Chondrocyte (in vitro differentiated cells): ENCODE data around the gene FTL. TPM values are rescaled to one million over a fixed set of nuclear protein-coding genes. Genes with fewer than 3 reads are reported as not detected.
A peak's percentile ranks its signal among the peaks of the same experiment; 100 is the strongest.

Experiments
- DNase-seq: peaks from one replicate; pipeline ENCODE4 v3.0.0; 2021; ENCODE audit warnings: mixed read lengths, low spot score
- H3K27ac Mint-ChIP-seq: one replicate; pipeline ENCODE4 v1.8.0; 2021; ENCODE audit warnings: mild to moderate bottlenecking, moderate library complexity, mixed read lengths; ENCODE audit not compliant: unreplicated experiment
- H3K27me3 Mint-ChIP-seq: 2 replicates; pipeline ENCODE4 v1.8.0; 2021; ENCODE audit warnings: low read depth, mixed read lengths
- H3K36me3 Mint-ChIP-seq: 2 replicates; pipeline ENCODE4 v1.8.0; 2021; ENCODE audit warnings: low read depth, mixed read lengths
- H3K4me1 Mint-ChIP-seq: 2 replicates; pipeline ENCODE4 v1.8.0; 2021; ENCODE audit warnings: low read depth, mild to moderate bottlenecking, mixed read lengths
- H3K4me3 Mint-ChIP-seq: one replicate; pipeline ENCODE4 v1.8.0; 2021; ENCODE audit warnings: mild to moderate bottlenecking, moderate library complexity, mixed read lengths; ENCODE audit not compliant: unreplicated experiment
- H3K9me3 Mint-ChIP-seq: 2 replicates; pipeline ENCODE4 v1.8.0; 2021; ENCODE audit warnings: low read depth, mixed read lengths
- total RNA-seq: library from RNA; stranded (reverse); gene quantifications from 3 replicates; pipeline ENCODE4 v1.2.1, GENCODE V29; 2021
- TF ChIP-seq, protein P1 (sequence below): fragments of 200-600 bp; sonication (generic); IDR thresholded peaks from 2 replicates; pipeline ENCODE4 v1.5.0; 2021; ENCODE audit warnings: antibody characterized with exemption, mild to moderate bottlenecking, moderate library complexity

FTL gene
- total RNA-seq, 1 donor from 2014 or later: 1,722 TPM

GRCh38 chr19:48970923-48971395, 5.8 kb downstream of the FTL start:
- peaks cover 18% of the 10 kb centered on the region for H3K36me3 Mint-ChIP-seq
- TF ChIP-seq, protein P1, sequence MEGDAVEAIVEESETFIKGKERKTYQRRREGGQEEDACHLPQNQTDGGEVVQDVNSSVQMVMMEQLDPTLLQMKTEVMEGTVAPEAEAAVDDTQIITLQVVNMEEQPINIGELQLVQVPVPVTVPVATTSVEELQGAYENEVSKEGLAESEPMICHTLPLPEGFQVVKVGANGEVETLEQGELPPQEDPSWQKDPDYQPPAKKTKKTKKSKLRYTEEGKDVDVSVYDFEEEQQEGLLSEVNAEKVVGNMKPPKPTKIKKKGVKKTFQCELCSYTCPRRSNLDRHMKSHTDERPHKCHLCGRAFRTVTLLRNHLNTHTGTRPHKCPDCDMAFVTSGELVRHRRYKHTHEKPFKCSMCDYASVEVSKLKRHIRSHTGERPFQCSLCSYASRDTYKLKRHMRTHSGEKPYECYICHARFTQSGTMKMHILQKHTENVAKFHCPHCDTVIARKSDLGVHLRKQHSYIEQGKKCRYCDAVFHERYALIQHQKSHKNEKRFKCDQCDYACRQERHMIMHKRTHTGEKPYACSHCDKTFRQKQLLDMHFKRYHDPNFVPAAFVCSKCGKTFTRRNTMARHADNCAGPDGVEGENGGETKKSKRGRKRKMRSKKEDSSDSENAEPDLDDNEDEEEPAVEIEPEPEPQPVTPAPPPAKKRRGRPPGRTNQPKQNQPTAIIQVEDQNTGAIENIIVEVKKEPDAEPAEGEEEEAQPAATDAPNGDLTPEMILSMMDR: peak; percentile 94
- H3K27ac Mint-ChIP-seq: no peak overlapping the region
- no peaks in the 10 kb centered on the region for H3K9me3 Mint-ChIP-seq
- H3K4me3 Mint-ChIP-seq: no peak overlapping the region
- H3K27me3 Mint-ChIP-seq: no peaks in the 10 kb centered on the region
- DNase-seq: no peak
- H3K4me1 Mint-ChIP-seq: peaks cover 24% of the 10 kb centered on the region

DNA sequence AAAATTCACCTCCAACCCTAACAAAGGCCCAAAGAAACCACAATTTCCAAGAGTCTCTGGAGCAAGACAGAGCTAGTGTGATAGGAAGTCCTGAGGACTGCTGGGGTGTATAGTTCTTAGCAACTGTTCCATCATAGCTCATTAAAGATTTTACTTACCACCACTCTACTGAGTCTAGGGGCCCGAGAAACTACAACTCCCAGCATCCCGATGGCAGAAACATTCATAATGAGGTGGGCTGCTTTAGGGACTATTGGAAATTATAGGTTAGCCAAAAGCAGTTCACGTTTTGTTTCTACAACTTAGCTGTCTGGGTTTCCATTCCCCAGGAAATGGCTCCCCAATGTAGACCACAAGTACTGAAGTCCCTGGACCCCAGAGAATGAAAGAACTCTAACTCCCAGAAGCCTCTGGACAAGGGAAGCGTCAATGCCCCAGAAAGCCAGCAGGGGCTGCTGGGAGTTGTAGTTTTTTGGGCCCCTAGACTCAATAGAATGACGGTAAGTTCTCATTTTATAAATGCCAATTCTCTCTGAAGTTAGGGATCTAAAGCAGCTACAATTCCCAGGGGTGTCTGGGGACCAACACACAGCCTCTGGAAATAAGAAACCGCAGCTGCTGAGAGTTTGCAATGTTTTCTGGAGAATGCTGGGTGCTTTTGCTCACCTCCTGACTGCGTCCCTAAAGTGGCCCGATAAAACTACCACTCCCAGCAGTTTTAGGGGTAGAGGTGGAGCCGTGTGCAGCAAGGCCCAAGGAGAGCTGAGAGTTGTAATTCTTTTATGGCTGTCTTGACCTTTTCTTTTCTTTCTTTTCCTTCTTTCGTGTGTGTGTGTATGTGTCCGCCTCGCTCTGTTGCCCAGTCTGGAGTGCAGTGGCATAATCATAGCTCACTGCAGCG, 11.1 kb downstream of the FTL start:
- no peaks in the 10 kb centered on the region for H3K9me3 Mint-ChIP-seq
- H3K4me1 Mint-ChIP-seq: peaks cover 21% of the 10 kb centered on the region
- H3K4me3 Mint-ChIP-seq: no peak overlapping the region
- H3K27me3 Mint-ChIP-seq: no peaks in the 10 kb centered on the region
- H3K36me3 Mint-ChIP-seq: peaks cover 17% of the 10 kb centered on the region
- DNase-seq: no peak
- H3K27ac Mint-ChIP-seq: no peak overlapping the region
- TF ChIP-seq, protein P1: peak; percentile 27

- Mint-ChIP-seq H3K9me3 (no peaks in the 10 kb centered on the region), H3K4me3 (no peak overlapping the region), H3K36me3 (peaks cover 20% of the 10 kb centered on the region), H3K27me3 (no peaks in the 10 kb centered on the region), H3K27ac (no peak overlapping the region), H3K4me1 (peaks cover 21% of the 10 kb centered on the region)
- no peak for DNase-seq
- TF ChIP-seq, protein P1: no peak
Observed at GRCh38 chr19:48977061-48977460, 12.0 kb downstream of the FTL start.

- no peaks in the 10 kb centered on the region for H3K27me3 Mint-ChIP-seq
- H3K4me3 Mint-ChIP-seq: no peak overlapping the region
- DNase-seq: no peak
- H3K9me3 Mint-ChIP-seq: no peaks in the 10 kb centered on the region
- TF ChIP-seq, protein P1: no peak
- H3K4me1 Mint-ChIP-seq: peaks cover 21% of the 10 kb centered on the region
- no peak overlapping the region for H3K27ac Mint-ChIP-seq
- peaks cover 20% of the 10 kb centered on the region for H3K36me3 Mint-ChIP-seq
Observed at GRCh38 chr19:48982280-48982679, 17.2 kb downstream of the FTL start.

DNA sequence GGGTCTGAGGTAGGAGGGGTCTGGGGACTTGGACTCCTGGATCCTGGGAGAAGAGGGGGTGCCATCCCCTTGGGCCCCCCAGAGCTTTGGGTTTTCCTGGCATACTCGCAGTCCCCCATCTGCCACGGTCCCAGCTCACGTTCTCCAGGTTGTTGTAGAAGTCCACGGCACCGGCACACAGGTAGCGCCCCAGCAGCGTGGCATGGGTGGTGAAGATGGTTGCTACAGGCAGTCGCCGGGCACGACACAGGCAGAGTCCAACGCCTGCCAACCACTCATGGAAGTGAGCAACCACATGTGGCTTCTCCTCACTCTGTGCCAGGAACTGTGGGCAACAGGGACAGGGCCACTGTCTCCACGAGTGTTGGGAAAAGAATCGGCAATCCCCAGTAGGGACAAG, 20.6 kb downstream of the FTL start:
- DNase-seq: no peak
- Mint-ChIP-seq H3K27ac (no peak overlapping the region), H3K4me1 (peaks cover 7% of the 10 kb centered on the region), H3K27me3 (no peaks in the 10 kb centered on the region), H3K4me3 (no peak overlapping the region), H3K36me3 (peaks cover 24% of the 10 kb centered on the region), H3K9me3 (no peaks in the 10 kb centered on the region)
- TF ChIP-seq, protein P1: no peak
